Sigmoid colon (tissue), 7 donors: ENCODE results near the gene SMIM38. TPM values are rescaled to one million over a fixed set of nuclear protein-coding genes. Genes with fewer than 3 reads are reported as not detected.

Experiments
- DNase-seq: peaks from one replicate; pipeline ENCODE4 v3.0.0-alpha.2; 2019
- H3K27ac ChIP-seq, 4 donors: fragments of 200-600 bp; sonication (generic); one replicate each; pipeline ENCODE4 v1.5.1; 2016 to 2019; ENCODE audit warnings: mild to moderate bottlenecking in 1 of 4
- H3K27me3 ChIP-seq, 3 donors: fragments of 200-600 bp; sonication (generic); one replicate each; pipeline ENCODE4 v1.5.1; 2019; ENCODE audit warnings: mild to moderate bottlenecking in 1 of 3
- H3K36me3 ChIP-seq, 4 donors: fragments of 200-600 bp; sonication (generic); one replicate each; pipeline ENCODE4 v1.5.1; 2016 to 2019
- H3K4me1 ChIP-seq, 4 donors: fragments of 200-600 bp; sonication (generic); one replicate each; pipeline ENCODE4 v1.5.1; 2017 to 2019
- H3K4me3 ChIP-seq, 4 donors: fragments of 200-600 bp; sonication (generic); one replicate each; pipeline ENCODE4 v1.5.1; 2017 to 2019; ENCODE audit warnings: mild to moderate bottlenecking in 2 of 4, moderate library complexity in 1 of 4
- H3K9me3 ChIP-seq, 4 donors: fragments of 200-600 bp in 3 of 4; sonication (generic) in 3 of 4; one replicate each; pipeline versions ENCODE4 v1.5.1 to v1.6.1; 2013 to 2019
- CTCF ChIP-seq, 4 experiments: fragments of 450-650 bp in 3 of 4; fragments of 200-600 bp in 1 of 4; IDR thresholded peaks; one replicate each; pipeline ENCODE4 v1.5.1; 2016 to 2019; ENCODE audit warnings: antibody characterized with exemption in 4 of 4, mild to moderate bottlenecking in 3 of 4, moderate library complexity in 2 of 4
- EP300 ChIP-seq, 4 donors: sonication (generic); formaldehyde crosslinking; IDR thresholded peaks; one replicate each; pipeline ENCODE4 v1.6.1; 2017; ENCODE audit warnings: antibody characterized with exemption in 4 of 4
- POLR2A ChIP-seq, 2 donors: fragments of 450-650 bp; IDR thresholded peaks; one replicate each; pipeline ENCODE4 v1.6.1; 2016; ENCODE audit warnings: antibody characterized with exemption in 2 of 2, mild to moderate bottlenecking in 2 of 2, moderate library complexity in 2 of 2
- POLR2AphosphoS5 ChIP-seq, 4 donors: sonication (generic); formaldehyde crosslinking; IDR thresholded peaks; one replicate each; pipeline ENCODE4 v1.6.1; 2017; ENCODE audit warnings: antibody characterized with exemption in 4 of 4
- WGBS, 2 donors: extraction: QIAGEN DNeasy Blood & Tissue Kit; methylation state at CpG; one replicate each; pipeline ENCODE4 v1.1.7; 2013; 5-methylcytosine and 5-hydroxymethylcytosine counted together
- intact Hi-C: fragments of 100-400 bp; cut with DNase I; formaldehyde crosslinking; loops from one replicate; pipeline ENCODE4 v1.15.1; 2023
- polyA plus RNA-seq, 3 donors: library from polyadenylated mRNA; stranded (reverse); fragments of 200-250 nt; gene quantifications; one replicate each; pipeline ENCODE4 v1.2.3, GENCODE V29; 2013
- total RNA-seq, 4 donors: library from RNA; depleted of rRNA; stranded (reverse); fragments of >200 nt; gene quantifications; one replicate each; pipeline ENCODE4 v1.1.0, GENCODE V29; 2016
- donor health status: healthy with polysubstance abuse.
- donor health status: Bipolar disorder and iron deficiency.
- donor health status: healthy.

SMIM38 gene
- total and polyA plus RNA-seq, 7 donors = 0.19 to 5.4 (median 1.8) TPM; not detected in 2

- WGBS, 2 donors = 94 to 96% methylated on average over 19 of the region's 19 CpGs
These were observed 3.6 kb downstream of the SMIM38 start for GRCh38 chr11:69159150-69159852.

GRCh38 chr11:69160296-69161116 lies 4.8 kb downstream of the SMIM38 start:
- intact Hi-C loops = no loop called here
- no peak for DNase-seq
- no peaks in the 10 kb centered on the region for H3K36me3 ChIP-seq
- peaks cover 0 to 33% (median 23%) of the 10 kb centered on the region in 4 donors for H3K4me1 ChIP-seq
- H3K27ac ChIP-seq = no peak overlapping the region
- no peak for TF ChIP-seq EP300 (IDR thresholded peaks at IDR 0.05)
- no peak overlapping the region for H3K4me3 ChIP-seq
- H3K9me3 ChIP-seq = no peaks in the 10 kb centered on the region
- H3K27me3 ChIP-seq = no peaks in the 10 kb centered on the region
- WGBS, 2 donors = 79 to 89% methylated on average over 15 of the region's 15 CpGs

More at GRCh38 chr11:69159150-69159852, 3.6 kb downstream of the SMIM38 start:
- intact Hi-C loops = no loop called here
- no peaks in the 10 kb centered on the region for H3K36me3 ChIP-seq
- peaks cover 0 to 33% (median 23%) of the 10 kb centered on the region in 4 donors for H3K4me1 ChIP-seq
- H3K4me3 ChIP-seq = no peak overlapping the region
- H3K27ac ChIP-seq = no peak overlapping the region
- TF ChIP-seq POLR2AphosphoS5 (IDR thresholded peaks at IDR 0.05) (no peak), EP300 (IDR thresholded peaks at IDR 0.05) (no peak), POLR2A (IDR thresholded peaks at IDR 0.05) (no peak), CTCF (IDR thresholded peaks at IDR 0.05) (no peak)
- H3K9me3 ChIP-seq = no peaks in the 10 kb centered on the region
- DNase-seq = no peak
- no peaks in the 10 kb centered on the region for H3K27me3 ChIP-seq

DNA sequence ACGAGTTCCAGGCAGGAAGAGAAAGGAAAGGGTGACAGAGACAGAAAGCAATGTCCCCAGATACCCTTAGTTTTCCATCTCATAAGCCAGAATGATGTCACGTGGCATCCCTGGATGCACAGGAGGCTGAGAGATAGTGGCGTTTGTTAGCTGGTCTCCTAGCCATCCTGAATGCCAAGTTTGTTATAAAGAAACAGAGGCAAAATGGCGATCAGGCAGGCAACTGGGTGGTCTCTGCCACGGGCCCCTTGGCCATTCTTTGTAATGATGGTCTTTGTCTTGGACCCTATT lies 5.3 kb downstream of the SMIM38 start:
- Histone ChIP-seq H3K36me3 (no peaks in the 10 kb centered on the region), H3K4me3 (no peak overlapping the region), H3K9me3 (no peaks in the 10 kb centered on the region), H3K27ac (no peak overlapping the region), H3K27me3 (no peaks in the 10 kb centered on the region), H3K4me1 (peaks cover 0 to 36% (median 24%) of the 10 kb centered on the region in 4 donors)
- intact Hi-C loops = no loop called here
- TF ChIP-seq CTCF (IDR thresholded peaks at IDR 0.05) (no peak), EP300 (IDR thresholded peaks at IDR 0.05) (no peak), POLR2AphosphoS5 (IDR thresholded peaks at IDR 0.05) (no peak), POLR2A (IDR thresholded peaks at IDR 0.05) (no peak)
- 81 to 84% methylated on average over 5 of the region's 5 CpGs for WGBS, 2 donors
- DNase-seq = no peak

GRCh38 chr11:69162505-69162904 lies 6.8 kb downstream of the SMIM38 start:
- Histone ChIP-seq H3K27ac (no peak overlapping the region), H3K27me3 (no peaks in the 10 kb centered on the region), H3K4me3 (no peak overlapping the region), H3K36me3 (no peaks in the 10 kb centered on the region), H3K4me1 (peaks cover 0 to 39% (median 26%) of the 10 kb centered on the region in 4 donors), H3K9me3 (no peaks in the 10 kb centered on the region)
- intact Hi-C loops = no loop called here
- TF ChIP-seq EP300 (IDR thresholded peaks at IDR 0.05) (no peak), POLR2A (IDR thresholded peaks at IDR 0.05) (no peak), POLR2AphosphoS5 (IDR thresholded peaks at IDR 0.05) (no peak), CTCF (IDR thresholded peaks at IDR 0.05) (no peak)
- no peak for DNase-seq

- intact Hi-C loops = no loop called here
- TF ChIP-seq CTCF (IDR thresholded peaks at IDR 0.05) (no peak), EP300 (IDR thresholded peaks at IDR 0.05) (no peak), POLR2AphosphoS5 (IDR thresholded peaks at IDR 0.05) (no peak), POLR2A (IDR thresholded peaks at IDR 0.05) (no peak)
These were observed 8.1 kb downstream of the SMIM38 start for GRCh38 chr11:69163842-69164241.

More at GRCh38 chr11:69163842-69164241, 8.1 kb downstream of the SMIM38 start:
- H3K27me3 ChIP-seq = no peaks in the 10 kb centered on the region
- H3K36me3 ChIP-seq = no peaks in the 10 kb centered on the region
- 95 to 99% methylated on average over 1 of the region's 1 CpG for WGBS, 2 donors
- H3K4me3 ChIP-seq = no peak overlapping the region
- peaks cover 0 to 33% (median 26%) of the 10 kb centered on the region in 4 donors for H3K4me1 ChIP-seq
- H3K27ac ChIP-seq = no peak overlapping the region
- no peaks in the 10 kb centered on the region for H3K9me3 ChIP-seq
- no peak for DNase-seq
